ENCODE data around the gene NCS1. TPM values are rescaled to one million over a fixed set of nuclear protein-coding genes. Genes with fewer than 3 reads are reported as not detected.

NCS1 gene
- total and polyA plus RNA-seq, 7 experiments from 2014 or later: 0.14 to 0.85 (median 0.22) TPM; not detected in 4

DNA sequence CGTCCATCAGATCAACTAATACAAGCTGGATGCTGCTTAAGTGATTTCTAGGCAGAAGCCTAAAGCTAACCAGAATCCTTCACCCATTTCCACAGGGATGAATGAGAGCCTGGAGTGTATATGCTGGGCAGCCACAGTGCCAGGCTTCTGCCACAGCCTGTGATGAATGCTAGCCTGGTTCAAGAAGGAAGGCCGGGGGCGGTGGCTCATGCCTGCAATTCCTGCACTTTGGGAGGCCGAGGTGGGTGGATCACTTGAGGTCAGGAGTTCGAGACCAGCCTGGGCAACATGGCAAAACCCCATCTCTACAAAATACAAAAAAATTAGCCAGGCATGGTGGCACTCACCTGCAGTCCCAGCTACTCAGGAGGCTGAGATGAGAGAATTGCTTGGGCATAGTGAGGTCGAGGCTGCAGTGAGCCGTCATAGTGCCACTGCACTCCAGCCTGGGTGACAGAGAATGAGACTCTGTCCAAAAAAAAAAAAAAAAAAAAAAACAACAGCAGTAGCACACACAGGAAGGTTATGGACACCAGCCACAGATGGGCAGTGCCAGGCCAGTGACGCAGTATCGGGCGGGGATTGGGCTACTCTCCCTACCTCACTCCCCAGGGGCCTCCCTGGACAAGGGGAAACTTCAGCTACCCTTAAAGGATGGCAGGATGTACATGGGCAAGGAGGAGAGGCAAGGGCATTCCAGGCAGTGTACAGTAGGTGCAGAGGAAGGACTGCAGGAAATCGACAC, 70.2 kb downstream of the NCS1 start:
- CTCF ChIA-PET: interaction anchor here (1.3 to 6.7 kb wide), 5 partner anchors 10 to 440 kb away, joined by 3 to 50 read pairs (median 3); no protein-coding TSS in a partner anchor
- peak overlapping the region; percentile 44 for H3K4me3 ChIP-seq (ENCODE audit: low read length)
- Mint-ChIP-seq H3K36me3 (no peaks in the 10 kb centered on the region), H3K27ac (peak overlapping the region in 1 of 9 donors; percentile 26), H3K4me3 (peak overlapping the region in 9 of 10 donors; percentile 19 to 83 (median 61)), H3K9me3 (no peaks in the 10 kb centered on the region), H3K4me1 (peaks cover 8 to 32% (median 21%) of the 10 kb centered on the region in 7 donors), H3K27me3 (no peaks in the 10 kb centered on the region)
- H3K36me3 ChIP-seq (ENCODE audit: control insufficient read depth in 2 of 3, insufficient read depth in 3 of 3, low read length in 3 of 3): no peaks in the 10 kb centered on the region
- intact Hi-C loops (cut with micrococcal nuclease): loop anchor here (2.0 to 5.0 kb wide), 2 partner anchors 115 to 358 kb away; no protein-coding TSS in a partner anchor
- ATAC-seq (no peak), DNase-seq (no peak)
- no peaks in the 10 kb centered on the region for H3K9me3 ChIP-seq (ENCODE audit: control insufficient read depth in 2 of 3, low read length in 3 of 3)
- no peaks in the 10 kb centered on the region for H3K27me3 ChIP-seq (ENCODE audit: control insufficient read depth in 2 of 2, insufficient read depth in 2 of 2, low read length in 2 of 2)
- POLR2A ChIA-PET: no interaction called here
- H3K27ac ChIP-seq (ENCODE audit: low read depth, low read length): no peak overlapping the region
- H3K4me1 ChIP-seq (ENCODE audit: control insufficient read depth in 2 of 2, insufficient read depth in 2 of 2, low read length in 2 of 2): peaks cover 7 to 16% of the 10 kb centered on the region in 2 donors

DNA sequence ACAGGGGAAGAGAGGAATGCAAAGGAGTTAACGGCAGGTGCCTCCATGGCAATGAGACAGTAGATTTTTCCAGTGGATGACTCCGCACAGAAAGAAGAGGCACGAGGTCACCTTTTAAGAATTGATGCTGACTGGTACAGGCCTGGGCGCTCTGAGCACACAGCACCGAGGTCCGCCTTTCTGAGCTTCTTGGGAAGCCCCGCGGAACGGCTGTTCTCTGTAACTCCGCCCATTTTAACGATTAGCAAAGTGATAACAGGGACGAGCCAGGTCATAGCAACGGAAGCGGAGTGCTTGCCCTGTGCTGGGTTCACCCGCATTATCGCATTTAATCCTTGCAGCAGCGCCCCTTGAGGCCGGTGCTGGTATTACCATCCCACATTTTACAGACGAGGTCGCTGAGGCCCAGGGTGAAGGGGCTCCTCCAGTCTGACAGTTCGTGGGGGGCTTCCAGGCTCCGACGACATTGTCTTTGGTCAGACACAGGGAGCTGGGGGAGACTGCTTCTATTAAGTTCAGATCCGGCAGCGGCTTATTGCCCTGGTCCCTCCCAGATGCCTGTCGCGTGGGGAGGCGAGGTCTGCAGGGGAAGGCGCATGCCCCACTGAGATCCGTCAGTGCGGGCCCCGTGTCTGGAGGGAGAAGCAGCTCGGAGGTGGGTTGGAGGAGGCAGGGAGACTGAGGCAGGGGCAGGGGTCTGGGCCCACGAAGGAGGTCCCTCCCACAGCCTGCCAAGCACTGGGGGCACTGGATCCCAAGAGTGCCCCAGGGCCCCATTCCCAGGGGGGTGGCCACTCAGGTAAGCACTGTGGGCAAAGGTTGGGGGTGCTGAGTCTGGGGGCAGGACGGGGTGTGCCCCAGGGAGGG, 71.0 kb downstream of the NCS1 start:
- DNase-seq (peak; percentile 42 to 81 (median 68)), ATAC-seq (peak; percentile 91)
- ChIA-PET CTCF (interaction anchor here (0.6 to 6.7 kb wide), 6 partner anchors 9 to 1138 kb away, joined by 3 to 50 read pairs (median 3); no protein-coding TSS in a partner anchor), POLR2A (no interaction called here)
- Histone ChIP-seq H3K4me1 (ENCODE audit: control insufficient read depth in 2 of 2, insufficient read depth in 2 of 2, low read length in 2 of 2) (peaks cover 7 to 16% of the 10 kb centered on the region in 2 donors), H3K36me3 (ENCODE audit: control insufficient read depth in 2 of 3, insufficient read depth in 3 of 3, low read length in 3 of 3) (no peaks in the 10 kb centered on the region), H3K4me3 (ENCODE audit: low read length) (peak overlapping the region; percentile 44), H3K27me3 (ENCODE audit: control insufficient read depth in 2 of 2, insufficient read depth in 2 of 2, low read length in 2 of 2) (no peaks in the 10 kb centered on the region), H3K27ac (ENCODE audit: low read depth, low read length) (no peak overlapping the region), H3K9me3 (ENCODE audit: control insufficient read depth in 2 of 3, low read length in 3 of 3) (no peaks in the 10 kb centered on the region)
- H3K27me3 Mint-ChIP-seq: no peaks in the 10 kb centered on the region
- no peaks in the 10 kb centered on the region for H3K9me3 Mint-ChIP-seq
- peaks cover 8 to 32% (median 21%) of the 10 kb centered on the region in 7 donors for H3K4me1 Mint-ChIP-seq
- intact Hi-C loops (cut with micrococcal nuclease): loop anchor here (2.0 to 5.0 kb wide), 2 partner anchors 116 to 358 kb away; no protein-coding TSS in a partner anchor
- H3K36me3 Mint-ChIP-seq: no peaks in the 10 kb centered on the region
- H3K4me3 Mint-ChIP-seq: peak overlapping the region; percentile 11 to 83 (median 58)
- H3K27ac Mint-ChIP-seq: peak overlapping the region in 1 of 9 donors; percentile 26

- intact Hi-C loops (cut with micrococcal nuclease): loop anchor here (2.0 to 5.0 kb wide), 2 partner anchors 117 to 359 kb away; no protein-coding TSS in a partner anchor
Measured at GRCh38 chr9:130243882-130244170, 71.6 kb downstream of the NCS1 start.

DNA sequence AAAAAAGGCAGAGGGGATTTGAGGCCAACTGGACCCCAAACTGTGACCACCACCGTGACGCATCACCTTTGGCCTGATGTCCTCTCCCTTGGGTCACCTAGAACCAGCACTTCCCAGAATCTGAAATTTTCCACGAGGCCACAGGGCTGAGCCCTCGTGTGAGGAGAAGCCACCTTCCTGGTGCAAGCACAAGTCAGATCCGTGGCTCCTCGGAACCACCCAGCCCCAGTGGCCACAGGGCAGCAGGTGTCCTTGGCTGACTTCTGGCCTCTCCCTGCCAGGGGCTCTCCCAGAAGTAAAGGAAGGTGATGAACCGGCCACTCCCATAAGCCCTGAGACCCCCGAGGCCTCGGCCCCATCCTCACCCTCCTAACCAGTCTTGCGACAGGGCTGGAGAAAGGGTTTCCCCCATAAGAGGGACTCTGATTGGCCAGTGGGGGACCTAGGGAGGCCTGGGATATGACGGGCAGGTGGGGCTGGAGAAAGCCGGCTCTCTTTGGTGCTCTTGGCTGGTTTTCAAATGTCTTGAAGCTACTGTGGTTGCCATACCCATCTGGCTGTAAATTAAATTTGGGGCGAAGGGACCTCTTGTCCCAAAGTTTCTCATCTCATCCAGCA, 72.5 kb downstream of the NCS1 start:
- Histone ChIP-seq H3K36me3 (ENCODE audit: control insufficient read depth in 2 of 3, insufficient read depth in 3 of 3, low read length in 3 of 3) (no peaks in the 10 kb centered on the region), H3K27ac (ENCODE audit: low read depth, low read length) (no peak overlapping the region), H3K4me3 (ENCODE audit: low read length) (no peak overlapping the region), H3K27me3 (ENCODE audit: control insufficient read depth in 2 of 2, insufficient read depth in 2 of 2, low read length in 2 of 2) (no peaks in the 10 kb centered on the region), H3K9me3 (ENCODE audit: control insufficient read depth in 2 of 3, low read length in 3 of 3) (no peaks in the 10 kb centered on the region), H3K4me1 (ENCODE audit: control insufficient read depth in 2 of 2, insufficient read depth in 2 of 2, low read length in 2 of 2) (peaks cover 7 to 16% of the 10 kb centered on the region in 2 donors)
- Mint-ChIP-seq H3K27me3 (peaks cover 0 to 6% (median 0%) of the 10 kb centered on the region in 5 donors), H3K27ac (no peak overlapping the region), H3K4me1 (peaks cover 8 to 26% (median 18%) of the 10 kb centered on the region in 7 donors), H3K9me3 (no peaks in the 10 kb centered on the region), H3K36me3 (no peaks in the 10 kb centered on the region), H3K4me3 (peak overlapping the region in 1 of 10 donors; percentile 38)
- CTCF ChIA-PET: interaction anchor here (0.7 to 6.7 kb wide), 2 partner anchors 137 to 145 kb away, joined by 6 to 50 read pairs; no protein-coding TSS in a partner anchor
- ATAC-seq (no peak), DNase-seq (no peak)
- POLR2A ChIA-PET: no interaction called here
- intact Hi-C loops (cut with micrococcal nuclease): loop anchor here in 1 of 2 donors (5.0 kb wide), 1 partner anchor 117 kb away; no protein-coding TSS in a partner anchor

More at GRCh38 chr9:130243882-130244170, 71.6 kb downstream of the NCS1 start:
- H3K4me1 Mint-ChIP-seq: peaks cover 8 to 28% (median 21%) of the 10 kb centered on the region in 7 donors
- ATAC-seq (no peak), DNase-seq (no peak)
- Histone ChIP-seq H3K36me3 (ENCODE audit: control insufficient read depth in 2 of 3, insufficient read depth in 3 of 3, low read length in 3 of 3) (no peaks in the 10 kb centered on the region), H3K27me3 (ENCODE audit: control insufficient read depth in 2 of 2, insufficient read depth in 2 of 2, low read length in 2 of 2) (no peaks in the 10 kb centered on the region), H3K9me3 (ENCODE audit: control insufficient read depth in 2 of 3, low read length in 3 of 3) (no peaks in the 10 kb centered on the region), H3K4me1 (ENCODE audit: control insufficient read depth in 2 of 2, insufficient read depth in 2 of 2, low read length in 2 of 2) (peaks cover 7 to 16% of the 10 kb centered on the region in 2 donors), H3K27ac (ENCODE audit: low read depth, low read length) (no peak overlapping the region), H3K4me3 (ENCODE audit: low read length) (no peak overlapping the region)
- H3K27ac Mint-ChIP-seq: no peak overlapping the region
- ChIA-PET CTCF (interaction anchor here (0.9 to 6.7 kb wide), 5 partner anchors 8 to 506 kb away, joined by 3 to 50 read pairs (median 3); no protein-coding TSS in a partner anchor), POLR2A (no interaction called here)
- no peaks in the 10 kb centered on the region for H3K9me3 Mint-ChIP-seq
- H3K27me3 Mint-ChIP-seq: peaks cover 0 to 3% (median 0%) of the 10 kb centered on the region in 5 donors
- no peak overlapping the region for H3K4me3 Mint-ChIP-seq
- H3K36me3 Mint-ChIP-seq: no peaks in the 10 kb centered on the region

DNA sequence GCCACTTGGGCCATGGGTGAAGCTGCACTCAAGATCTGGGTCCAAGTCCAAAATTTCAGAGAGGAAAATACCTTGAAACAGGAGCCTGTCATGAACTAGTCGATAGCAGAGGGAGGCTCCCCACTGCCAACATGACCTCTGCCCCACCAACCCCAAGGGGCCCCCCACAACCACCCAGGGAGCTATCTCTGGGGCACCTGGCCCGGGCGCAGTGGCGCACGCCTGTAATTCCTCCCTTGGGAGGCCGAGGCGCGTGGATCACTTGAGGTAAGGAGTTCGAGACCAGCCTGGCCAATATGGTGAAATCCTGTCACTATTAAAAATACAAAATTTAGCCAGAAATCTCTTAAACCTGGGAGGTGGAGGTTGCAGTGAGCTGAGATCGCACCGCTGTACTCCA, 73.3 kb downstream of the NCS1 start:
- Histone ChIP-seq H3K4me1 (ENCODE audit: control insufficient read depth in 2 of 2, insufficient read depth in 2 of 2, low read length in 2 of 2) (peaks cover 2 to 8% of the 10 kb centered on the region in 2 donors), H3K27ac (ENCODE audit: low read depth, low read length) (no peak overlapping the region), H3K36me3 (ENCODE audit: control insufficient read depth in 2 of 3, insufficient read depth in 3 of 3, low read length in 3 of 3) (no peaks in the 10 kb centered on the region), H3K27me3 (ENCODE audit: control insufficient read depth in 2 of 2, insufficient read depth in 2 of 2, low read length in 2 of 2) (no peaks in the 10 kb centered on the region), H3K9me3 (ENCODE audit: control insufficient read depth in 2 of 3, low read length in 3 of 3) (no peaks in the 10 kb centered on the region), H3K4me3 (ENCODE audit: low read length) (no peak overlapping the region)
- no peaks in the 10 kb centered on the region for H3K9me3 Mint-ChIP-seq
- peaks cover 8 to 18% (median 14%) of the 10 kb centered on the region in 7 donors for H3K4me1 Mint-ChIP-seq
- no peaks in the 10 kb centered on the region for H3K36me3 Mint-ChIP-seq
- intact Hi-C loops (cut with micrococcal nuclease): no loop called here
- H3K27ac Mint-ChIP-seq: peak overlapping the region in 1 of 9 donors; percentile 55
- CTCF ChIA-PET: interaction anchor here (0.7 kb wide), 1 partner anchor 146 kb away, joined by 6 read pairs; no protein-coding TSS in a partner anchor
- no peak for ATAC-seq
- H3K27me3 Mint-ChIP-seq: peaks cover 0 to 14% (median 0%) of the 10 kb centered on the region in 5 donors
- POLR2A ChIA-PET: no interaction called here
- no peak for DNase-seq
- no peak overlapping the region for H3K4me3 Mint-ChIP-seq

DNA sequence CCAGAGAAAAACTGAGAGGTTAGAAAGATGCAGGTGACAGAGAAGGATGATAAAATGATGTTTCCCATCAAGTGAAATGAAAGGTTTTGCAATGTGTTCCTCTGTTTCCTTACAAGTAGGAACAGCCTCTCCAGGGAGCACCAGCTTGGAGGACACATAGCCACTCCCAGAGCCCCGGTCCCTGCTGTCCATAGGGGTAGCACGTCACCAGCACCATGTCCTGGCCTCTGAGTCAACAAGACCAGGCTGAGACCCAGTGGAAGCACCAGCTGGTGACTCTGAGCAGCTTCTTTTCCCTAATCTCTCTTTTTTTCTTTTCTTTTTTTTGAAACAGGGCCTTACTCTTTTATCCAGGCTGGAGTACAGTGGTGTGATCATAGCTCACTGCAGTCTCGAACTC, 73.9 kb downstream of the NCS1 start:
- Histone ChIP-seq H3K9me3 (ENCODE audit: control insufficient read depth in 2 of 3, low read length in 3 of 3) (no peaks in the 10 kb centered on the region), H3K27me3 (ENCODE audit: control insufficient read depth in 2 of 2, insufficient read depth in 2 of 2, low read length in 2 of 2) (no peaks in the 10 kb centered on the region), H3K4me3 (ENCODE audit: low read length) (no peak overlapping the region), H3K36me3 (ENCODE audit: control insufficient read depth in 2 of 3, insufficient read depth in 3 of 3, low read length in 3 of 3) (no peaks in the 10 kb centered on the region), H3K4me1 (ENCODE audit: control insufficient read depth in 2 of 2, insufficient read depth in 2 of 2, low read length in 2 of 2) (peaks cover 0 to 4% of the 10 kb centered on the region in 2 donors), H3K27ac (ENCODE audit: low read depth, low read length) (no peak overlapping the region)
- H3K4me3 Mint-ChIP-seq: no peak overlapping the region
- peaks cover 6 to 12% (median 8%) of the 10 kb centered on the region in 7 donors for H3K4me1 Mint-ChIP-seq
- H3K36me3 Mint-ChIP-seq: no peaks in the 10 kb centered on the region
- ATAC-seq (no peak), DNase-seq (no peak)
- intact Hi-C loops (cut with micrococcal nuclease): no loop called here
- ChIA-PET POLR2A (no interaction called here), CTCF (no interaction called here)
- no peak overlapping the region for H3K27ac Mint-ChIP-seq
- H3K9me3 Mint-ChIP-seq: no peaks in the 10 kb centered on the region
- H3K27me3 Mint-ChIP-seq: peaks cover 0 to 17% (median 3%) of the 10 kb centered on the region in 5 donors

Data from naive thymus-derived CD4-positive, alpha-beta T cell (primary cell).